C4-2B (cell line): ENCODE results near the gene DYNLT2.
A peak's percentile ranks its signal among the peaks of the same experiment; 100 is the strongest.

ENCODE experiments used
- H3K27ac ChIP-seq: fragments of 450-650 bp; 2 replicates; pipeline ENCODE4 v1.5.1; 2017
- CTCF ChIP-seq: fragments of 450-650 bp; conservative IDR thresholded peaks from 2 replicates; pipeline ENCODE4 v1.5.1; 2017; ENCODE audit warnings: mild to moderate bottlenecking
- ZFX ChIP-seq: fragments of 450-650 bp; IDR thresholded peaks from 2 replicates; pipeline ENCODE4 v1.6.1; 2017

The DYNLT2 gene

GRCh38 chr6:169726049-169726400 lies 25.3 kb downstream of the DYNLT2 start:
- TF ChIP-seq CTCF = no peak
- H3K27ac ChIP-seq = no peak overlapping the region

- H3K27ac ChIP-seq = no peak overlapping the region; the same call in 1 of the 2 replicates
- TF ChIP-seq ZFX (no peak), CTCF (no peak)
These were observed 26.0 kb downstream of the DYNLT2 start for GRCh38 chr6:169725125-169726048.

- TF ChIP-seq CTCF = no peak
- TF ChIP-seq ZFX = no peak
- H3K27ac ChIP-seq = peak within 1 kb of the TSS; percentile 70
These were observed 26.8 kb downstream of the DYNLT2 start, which contains the start of gene PHF10 for GRCh38 chr6:169724494-169725124. Gene PHF10 (minus strand): TSS chr6:169724500. CDS start chr6:169723931, 569 bp downstream.

GRCh38 chr6:169723991-169724493 lies 27.3 kb downstream of the DYNLT2 start:
- TF ChIP-seq ZFX (no peak), CTCF (no peak)
- peak overlapping the region; percentile 70 for H3K27ac ChIP-seq

- TF ChIP-seq CTCF (no peak), ZFX (peak; percentile 84)
- peak overlapping the region; percentile 70 for H3K27ac ChIP-seq
These were observed 28.0 kb downstream of the DYNLT2 start for GRCh38 chr6:169723200-169723909.

- H3K27ac ChIP-seq = peak overlapping the region; percentile 70
- TF ChIP-seq ZFX (no peak), CTCF (no peak)
These were observed 28.8 kb downstream of the DYNLT2 start for GRCh38 chr6:169722362-169723199.
